DOHH2 (cell line): ENCODE measurements around the gene TMEM208.

ENCODE experiments used
- H3F3A ChIP-seq: fragments of 200-600 bp; sonication (generic), shearing (Covaris generic); 2 replicates; pipeline ENCODE4 v1.6.0; 2016; ENCODE audit warnings: antibody characterized with exemption, mild to moderate bottlenecking; ENCODE audit not compliant: control insufficient read depth, insufficient read depth
- H3K27ac ChIP-seq: fragments of 200-600 bp; sonication (generic); 2 replicates; pipeline ENCODE4 v1.5.1; 2014; ENCODE audit warnings: low read depth, mild to moderate bottlenecking, low read length, moderate library complexity
- H3K27me3 ChIP-seq: fragments of 200-600 bp; sonication (generic); 2 replicates; pipeline ENCODE4 v1.6.1; 2014; ENCODE audit warnings: mild to moderate bottlenecking, low read length, mixed read lengths; ENCODE audit not compliant: control insufficient read depth
- H3K36me3 ChIP-seq: fragments of 200-600 bp; sonication (generic); 2 replicates; pipeline ENCODE4 v1.6.1; 2014; ENCODE audit warnings: mild to moderate bottlenecking, low read length, moderate library complexity, mixed read lengths; ENCODE audit not compliant: control insufficient read depth
- H3K4me1 ChIP-seq: fragments of 200-600 bp; sonication (generic); 2 replicates; pipeline ENCODE4 v1.6.1; 2014; ENCODE audit warnings: mild to moderate bottlenecking, low read length, mixed read lengths; ENCODE audit not compliant: control insufficient read depth
- H3K4me2 ChIP-seq: fragments of 200-600 bp; sonication (generic); 2 replicates; pipeline ENCODE4 v1.6.0; 2014; ENCODE audit warnings: mild to moderate bottlenecking, low read length, moderate library complexity
- H3K4me3 ChIP-seq: fragments of 200-600 bp; sonication (generic); 2 replicates; pipeline ENCODE4 v1.5.1; 2014; ENCODE audit warnings: mild to moderate bottlenecking, low read length, mixed read lengths
- H3K79me2 ChIP-seq: fragments of 200-600 bp; sonication (generic); 2 replicates; pipeline ENCODE4 v1.6.1; 2014; ENCODE audit warnings: mild to moderate bottlenecking, low read length, mixed read lengths; ENCODE audit not compliant: control insufficient read depth
- H3K9me2 ChIP-seq: fragments of 200-600 bp; sonication (generic); replicated peaks from 2 replicates; pipeline ENCODE4 v1.6.1; 2014; ENCODE audit warnings: mild to moderate bottlenecking, low read length, mixed read lengths; ENCODE audit not compliant: control insufficient read depth
- H3K9me3 ChIP-seq: fragments of 200-600 bp; sonication (generic); 2 replicates; pipeline ENCODE4 v1.6.1; 2014; ENCODE audit warnings: antibody characterized with exemption, low read length, mixed read lengths; ENCODE audit not compliant: control insufficient read depth, insufficient read depth
- H4K20me1 ChIP-seq: fragments of 200-600 bp; sonication (generic); 2 replicates; pipeline ENCODE4 v1.6.0; 2014; ENCODE audit warnings: low read depth, mild to moderate bottlenecking, antibody characterized with exemption, low read length, moderate library complexity; ENCODE audit not compliant: control insufficient read depth, insufficient read depth
- EZH2phosphoT487 ChIP-seq: fragments of 200-600 bp; sonication (generic); IDR thresholded peaks from 2 replicates; pipeline ENCODE4 v1.6.1; 2017; ENCODE audit warnings: borderline replicate concordance, mild to moderate bottlenecking, antibody characterized with exemption, low read length, moderate library complexity, mixed read lengths
- TF ChIP-seq, protein P1 (sequence below): fragments of 200-600 bp; sonication (generic); IDR thresholded peaks from one replicate; pipeline ENCODE4 v1.5.1; 2014; ENCODE audit warnings: antibody characterized with exemption, mild to moderate bottlenecking, low read depth, low read length; ENCODE audit not compliant: poor library complexity, severe bottlenecking

Gene TMEM208

DNA sequence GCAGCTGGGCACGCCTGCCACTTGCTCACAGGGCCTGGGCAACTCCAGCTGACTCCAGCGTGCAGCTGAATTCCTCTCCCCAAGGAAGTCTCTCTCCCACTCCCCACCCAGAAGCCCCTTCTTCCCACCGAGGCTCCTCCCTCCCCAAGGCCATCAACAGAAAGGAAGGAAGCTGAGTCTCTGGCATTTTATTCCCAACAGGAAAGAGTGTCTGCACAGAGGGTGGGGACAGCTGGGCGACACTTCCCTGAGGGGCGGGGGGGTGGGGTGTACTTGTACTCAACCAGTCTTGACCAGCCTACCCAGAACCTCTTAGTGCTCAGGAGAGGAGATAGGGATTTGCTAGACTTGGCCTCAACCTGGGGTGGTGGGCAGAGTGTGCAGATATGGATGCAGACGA, 36.9 kb upstream of the TMEM208 start, which contains the start of gene EXOC3L1:
Gene EXOC3L1, minus strand, starts transcription at position 96 of the 400 bp plus-strand sequence. CDS start 460 bp downstream, outside the sequence.
- no peak within 1 kb of the TSS for H3K4me2 ChIP-seq
- H3K9me2 ChIP-seq: no peaks in the 10 kb centered on the region
- H3K27ac ChIP-seq: no peak within 1 kb of the TSS
- peaks cover 16% of the 10 kb centered on the region for H3K27me3 ChIP-seq
- no peak for TF ChIP-seq EZH2phosphoT487
- TF ChIP-seq, protein P1, sequence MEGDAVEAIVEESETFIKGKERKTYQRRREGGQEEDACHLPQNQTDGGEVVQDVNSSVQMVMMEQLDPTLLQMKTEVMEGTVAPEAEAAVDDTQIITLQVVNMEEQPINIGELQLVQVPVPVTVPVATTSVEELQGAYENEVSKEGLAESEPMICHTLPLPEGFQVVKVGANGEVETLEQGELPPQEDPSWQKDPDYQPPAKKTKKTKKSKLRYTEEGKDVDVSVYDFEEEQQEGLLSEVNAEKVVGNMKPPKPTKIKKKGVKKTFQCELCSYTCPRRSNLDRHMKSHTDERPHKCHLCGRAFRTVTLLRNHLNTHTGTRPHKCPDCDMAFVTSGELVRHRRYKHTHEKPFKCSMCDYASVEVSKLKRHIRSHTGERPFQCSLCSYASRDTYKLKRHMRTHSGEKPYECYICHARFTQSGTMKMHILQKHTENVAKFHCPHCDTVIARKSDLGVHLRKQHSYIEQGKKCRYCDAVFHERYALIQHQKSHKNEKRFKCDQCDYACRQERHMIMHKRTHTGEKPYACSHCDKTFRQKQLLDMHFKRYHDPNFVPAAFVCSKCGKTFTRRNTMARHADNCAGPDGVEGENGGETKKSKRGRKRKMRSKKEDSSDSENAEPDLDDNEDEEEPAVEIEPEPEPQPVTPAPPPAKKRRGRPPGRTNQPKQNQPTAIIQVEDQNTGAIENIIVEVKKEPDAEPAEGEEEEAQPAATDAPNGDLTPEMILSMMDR: no peak
- peaks cover 34% of the 10 kb centered on the region for H3K79me2 ChIP-seq
- peaks cover 22% of the 10 kb centered on the region for H3K4me1 ChIP-seq
- peaks cover 29% of the 10 kb centered on the region for H3K36me3 ChIP-seq
- no peaks in the 10 kb centered on the region for H3F3A ChIP-seq
- no peaks in the 10 kb centered on the region for H3K9me3 ChIP-seq
- no peaks in the 10 kb centered on the region; the same call in 1 of the 2 replicates for H4K20me1 ChIP-seq
- no peak within 1 kb of the TSS for H3K4me3 ChIP-seq

DNA sequence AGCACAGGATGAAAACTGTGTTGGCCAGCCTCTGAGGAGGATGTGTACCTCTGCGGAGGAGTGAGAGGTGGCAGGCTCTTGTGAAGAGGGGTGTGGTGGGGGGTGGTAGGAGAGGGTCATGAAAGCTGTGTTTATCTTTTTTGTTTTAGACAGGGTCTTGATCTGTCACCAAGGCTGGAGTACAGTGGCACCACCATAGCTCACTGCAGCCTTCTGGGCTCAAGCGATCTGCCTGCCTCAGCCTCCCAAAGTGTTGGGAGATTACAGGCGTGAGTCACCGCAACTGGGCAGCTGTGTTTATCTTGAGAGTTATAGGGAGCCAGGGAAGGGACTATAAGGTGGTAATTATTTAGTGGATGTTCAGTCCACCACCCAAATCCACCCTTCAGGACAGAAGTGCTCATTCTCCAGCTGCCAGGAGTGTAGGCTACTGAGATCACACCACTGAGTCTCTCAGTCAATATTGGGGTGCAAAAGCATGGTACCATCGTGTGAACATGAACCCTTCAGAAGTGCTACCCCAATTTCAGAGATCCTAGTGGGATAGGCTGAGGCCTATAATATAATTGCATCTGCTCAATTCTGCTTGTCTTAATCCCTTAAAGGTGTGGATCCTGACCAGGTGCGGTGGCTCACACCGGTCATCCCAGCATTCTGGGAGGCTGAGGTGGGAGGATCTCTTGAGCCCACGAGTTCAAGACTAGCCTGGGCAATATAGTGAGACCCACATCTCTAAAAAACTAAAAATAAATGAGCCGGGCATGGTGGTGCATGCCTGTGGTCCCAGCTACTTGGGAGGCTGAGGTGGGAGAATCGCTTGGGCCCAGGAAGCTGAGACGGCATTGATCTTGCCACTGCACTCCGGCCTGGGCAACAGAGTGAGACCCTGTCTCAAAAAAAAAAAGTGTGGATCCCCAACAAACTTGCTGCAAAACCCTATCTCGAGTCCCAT, 36.2 kb upstream of the TMEM208 start:
- no peaks in the 10 kb centered on the region; the same call in 1 of the 2 replicates for H4K20me1 ChIP-seq
- H3K9me2 ChIP-seq: no peaks in the 10 kb centered on the region
- H3K36me3 ChIP-seq: peaks cover 36% of the 10 kb centered on the region
- H3K27ac ChIP-seq: no peak overlapping the region
- H3K9me3 ChIP-seq: no peaks in the 10 kb centered on the region
- H3K79me2 ChIP-seq: peaks cover 34% of the 10 kb centered on the region
- H3K4me3 ChIP-seq: no peak overlapping the region
- TF ChIP-seq EZH2phosphoT487: no peak
- TF ChIP-seq, protein P1: no peak
- no peaks in the 10 kb centered on the region for H3F3A ChIP-seq
- peaks cover 16% of the 10 kb centered on the region for H3K4me1 ChIP-seq
- peaks cover 11% of the 10 kb centered on the region for H3K27me3 ChIP-seq
- no peak overlapping the region for H3K4me2 ChIP-seq

DNA sequence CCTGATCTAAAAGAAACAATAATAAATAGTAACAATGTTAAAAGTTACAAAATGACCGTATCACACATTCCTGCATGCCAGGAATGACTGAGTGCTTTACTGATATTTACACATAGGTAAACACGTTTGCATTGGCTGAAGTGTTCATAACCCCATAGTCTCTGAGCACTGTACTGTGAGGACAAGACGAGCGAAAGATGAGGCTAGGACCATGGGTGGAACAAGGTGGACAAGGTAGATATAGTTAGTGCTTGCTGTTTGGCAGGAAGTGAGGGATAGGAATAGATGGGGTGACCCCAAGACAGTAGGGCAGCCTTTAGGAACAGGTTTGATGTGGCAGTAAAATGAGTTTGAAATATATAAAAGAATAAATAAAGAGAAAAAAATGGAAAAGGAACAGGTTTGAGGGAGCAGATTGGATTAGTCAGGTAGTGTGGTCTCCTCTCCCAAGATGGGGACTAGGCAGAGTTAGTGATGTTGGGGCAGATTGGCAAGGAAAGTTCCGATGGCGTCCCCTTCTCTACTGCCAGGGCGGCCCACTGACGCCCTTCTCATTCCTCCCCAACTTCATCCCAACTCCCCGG, 35.4 kb upstream of the TMEM208 start:
- Histone ChIP-seq H3K79me2 (peaks cover 34% of the 10 kb centered on the region), H3K9me2 (no peaks in the 10 kb centered on the region), H3K36me3 (peaks cover 44% of the 10 kb centered on the region), H3K4me1 (peaks cover 15% of the 10 kb centered on the region), H3K9me3 (no peaks in the 10 kb centered on the region), H3K4me3 (peak overlapping the region; percentile 95), H3K27ac (no peak overlapping the region), H3K27me3 (peaks cover 3% of the 10 kb centered on the region), H4K20me1 (peaks cover 3% of the 10 kb centered on the region), H3F3A (no peaks in the 10 kb centered on the region), H3K4me2 (peak overlapping the region; percentile 89)
- no peak for TF ChIP-seq EZH2phosphoT487
- TF ChIP-seq, protein P1: no peak
